Prostate gland (tissue), 2 donors: Measurements from ENCODE around the gene IFI30. TPM values are rescaled to one million over a fixed set of nuclear protein-coding genes. Genes with fewer than 3 reads are reported as not detected.

ENCODE experiments used
- DNase-seq: peaks from one replicate; pipeline ENCODE4 v3.0.0-alpha.2; 2019; ENCODE audit warnings: low spot score
- H3K27ac ChIP-seq, 2 donors: fragments of 200-600 bp; sonication (generic); 2 replicates each; pipeline ENCODE4 v1.5.1; 2017 to 2019
- H3K27me3 ChIP-seq: fragments of 200-600 bp; sonication (generic); replicated peaks from 2 replicates; pipeline ENCODE4 v1.5.1; 2019; ENCODE audit not compliant: insufficient read depth
- H3K36me3 ChIP-seq, 2 donors: fragments of 200-600 bp; sonication (generic); 1 replicate in 1 of 2; 2 replicates in 1 of 2; pipeline versions ENCODE4 v1.5.1 to v1.8.1; 2017 to 2019
- H3K4me1 ChIP-seq: fragments of 200-600 bp; sonication (generic); replicated peaks from 2 replicates; pipeline ENCODE4 v1.5.1; 2019
- H3K4me3 ChIP-seq, 2 donors: fragments of 200-600 bp; sonication (generic); 2 replicates each; pipeline ENCODE4 v1.5.1; 2017 to 2019
- H3K9me3 ChIP-seq: fragments of 200-600 bp; sonication (generic); 2 replicates; pipeline ENCODE4 v1.5.1; 2017
- CTCF ChIP-seq, 4 experiments: fragments of 200-600 bp in 2 of 4; fragments of 450-650 bp in 2 of 4; sonication (generic) in 2 of 4; IDR thresholded peaks; 1 replicate in 3 of 4; 2 replicates in 1 of 4; pipeline ENCODE4 v1.5.1; 2016 to 2019; ENCODE audit warnings: antibody characterized with exemption in 4 of 4, mild to moderate bottlenecking in 2 of 4, moderate library complexity in 2 of 4
- POLR2A ChIP-seq: fragments of 450-650 bp; IDR thresholded peaks from one replicate; pipeline ENCODE4 v1.6.1; 2016; ENCODE audit warnings: antibody characterized with exemption, mild to moderate bottlenecking
- POLR2AphosphoS5 ChIP-seq: sonication (generic); formaldehyde crosslinking; IDR thresholded peaks from one replicate; pipeline ENCODE4 v1.6.1; 2017; ENCODE audit warnings: antibody characterized with exemption
- WGBS: methylation state at CpG from one replicate; pipeline ENCODE4 v1.1.5; 2018; 5-methylcytosine and 5-hydroxymethylcytosine counted together
- intact Hi-C: fragments of 100-400 bp; cut with DNase I; formaldehyde crosslinking; loops from one replicate; pipeline ENCODE4 v1.14.2; 2022
- total RNA-seq, 2 donors: library from RNA; depleted of rRNA; stranded (reverse); fragments of >200 nt; gene quantifications; one replicate each; pipeline ENCODE4 v1.1.0, GENCODE V29; 2016

Gene IFI30
- total RNA-seq, 2 donors from 2014 or later: 20.9 to 22.5 TPM

DNA sequence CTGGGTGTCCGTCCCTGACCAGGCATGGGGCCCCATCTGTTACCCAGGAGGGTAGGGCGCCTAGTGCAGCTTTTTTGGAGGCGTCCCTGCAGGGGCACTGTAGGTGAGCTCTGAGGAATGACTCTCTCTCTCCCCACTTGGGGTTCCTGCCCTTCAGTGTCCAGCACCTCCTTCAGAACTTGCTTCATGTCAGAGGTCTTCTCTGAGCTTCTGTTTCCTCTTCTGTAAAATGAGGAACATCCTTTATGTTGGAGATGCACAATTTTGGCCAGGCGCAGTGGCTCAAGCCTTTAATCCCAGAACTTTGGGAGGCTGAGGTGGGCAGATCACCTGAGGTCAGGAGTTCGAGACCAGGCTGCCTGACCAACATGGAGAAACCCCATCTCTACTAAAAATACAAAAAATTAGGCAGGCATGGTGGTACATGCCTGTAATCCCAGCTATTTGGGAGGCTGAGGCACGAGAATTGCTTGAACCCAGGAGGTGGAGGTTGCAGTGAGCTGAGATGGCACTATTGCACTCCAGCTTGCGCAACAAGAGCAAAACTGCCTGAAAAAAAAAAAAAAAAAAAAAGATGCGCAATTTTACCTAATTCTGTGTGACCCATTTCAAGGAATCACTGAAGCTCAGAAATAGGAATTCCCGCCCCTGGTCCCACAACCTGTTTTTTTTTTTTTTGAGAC, 35.8 kb upstream of the IFI30 start:
- intact Hi-C loops: no loop called here
- no peaks in the 10 kb centered on the region for H3K9me3 ChIP-seq
- no peak for TF ChIP-seq POLR2AphosphoS5
- no peak for TF ChIP-seq POLR2A
- no peak for TF ChIP-seq CTCF (IDR thresholded peaks at IDR 0.05)
- H3K27ac ChIP-seq: no peak overlapping the region
- no peak overlapping the region for H3K4me3 ChIP-seq
- no peaks in the 10 kb centered on the region for H3K4me1 ChIP-seq
- no peak for DNase-seq
- no peaks in the 10 kb centered on the region for H3K36me3 ChIP-seq
- no peaks in the 10 kb centered on the region for H3K27me3 ChIP-seq
- 93% methylated on average over 9 of the region's 9 CpGs for WGBS

GRCh38 chr19:18140473-18140872, 33.1 kb upstream of the IFI30 start:
- Histone ChIP-seq H3K4me3 (no peak overlapping the region), H3K4me1 (no peaks in the 10 kb centered on the region), H3K36me3 (peaks cover 0 to 9% of the 10 kb centered on the region in 2 donors), H3K27me3 (no peaks in the 10 kb centered on the region), H3K9me3 (no peaks in the 10 kb centered on the region), H3K27ac (no peak overlapping the region)
- no peak for TF ChIP-seq POLR2AphosphoS5
- TF ChIP-seq POLR2A: no peak
- no peak for TF ChIP-seq CTCF (IDR thresholded peaks at IDR 0.05)
- no peak for DNase-seq
- WGBS: 95% methylated on average over 1 of the region's 1 CpG
- intact Hi-C loops: no loop called here

GRCh38 chr19:18141031-18141430, 32.6 kb upstream of the IFI30 start:
- intact Hi-C loops: no loop called here
- Histone ChIP-seq H3K4me3 (no peak overlapping the region), H3K27me3 (no peaks in the 10 kb centered on the region), H3K9me3 (no peaks in the 10 kb centered on the region), H3K27ac (no peak overlapping the region), H3K4me1 (no peaks in the 10 kb centered on the region), H3K36me3 (peaks cover 0 to 15% of the 10 kb centered on the region in 2 donors)
- WGBS: 94% methylated on average over 6 of the region's 6 CpGs
- TF ChIP-seq POLR2AphosphoS5 (no peak), CTCF (IDR thresholded peaks at IDR 0.05) (no peak), POLR2A (no peak)
- no peak for DNase-seq

GRCh38 chr19:18143902-18144301, 29.7 kb upstream of the IFI30 start:
- DNase-seq: no peak
- H3K36me3 ChIP-seq: peaks cover 0 to 15% of the 10 kb centered on the region in 2 donors
- TF ChIP-seq POLR2A (no peak), CTCF (IDR thresholded peaks at IDR 0.05) (no peak), POLR2AphosphoS5 (no peak)
- no peaks in the 10 kb centered on the region for H3K27me3 ChIP-seq
- no peak overlapping the region for H3K4me3 ChIP-seq
- no peak overlapping the region for H3K27ac ChIP-seq
- WGBS: 97% methylated on average over 3 of the region's 3 CpGs
- no peaks in the 10 kb centered on the region for H3K4me1 ChIP-seq
- intact Hi-C loops: no loop called here
- H3K9me3 ChIP-seq: no peaks in the 10 kb centered on the region

GRCh38 chr19:18144361-18144760, 29.3 kb upstream of the IFI30 start:
- Histone ChIP-seq H3K27me3 (no peaks in the 10 kb centered on the region), H3K4me1 (no peaks in the 10 kb centered on the region), H3K4me3 (no peak overlapping the region), H3K36me3 (peaks cover 0 to 15% of the 10 kb centered on the region in 2 donors), H3K9me3 (no peaks in the 10 kb centered on the region), H3K27ac (no peak overlapping the region)
- no peak for DNase-seq
- 90% methylated on average over 10 of the region's 16 CpGs for WGBS
- TF ChIP-seq CTCF (IDR thresholded peaks at IDR 0.05) (no peak), POLR2A (no peak), POLR2AphosphoS5 (no peak)
- intact Hi-C loops: no loop called here
